PC-9 (cell line): Measurements from ENCODE around the gene SYT1.

Experiments
- CTCF ChIP-seq: fragments of 200-600 bp; sonication (generic); conservative IDR thresholded peaks from 2 replicates; pipeline ENCODE4 v1.6.1; 2017; ENCODE audit warnings: mixed run types, antibody characterized with exemption, mild to moderate bottlenecking, moderate library complexity
- EZH2 ChIP-seq: fragments of 200-600 bp; sonication (generic); IDR thresholded peaks from 2 replicates; pipeline ENCODE4 v1.8.0; 2017; ENCODE audit warnings: antibody characterized with exemption, low read depth

- TF ChIP-seq CTCF = no peak
- no peak for TF ChIP-seq EZH2
Observed at GRCh38 chr12:79388011-79388410, 523.4 kb downstream of the SYT1 start.
